ENCODE measurements around the gene ARL6IP4. TPM values are rescaled to one million over a fixed set of nuclear protein-coding genes. Genes with fewer than 3 reads are reported as not detected.

The ARL6IP4 gene
- total RNA-seq, 2 experiments from 2014 or later = 228 to 263 TPM

DNA sequence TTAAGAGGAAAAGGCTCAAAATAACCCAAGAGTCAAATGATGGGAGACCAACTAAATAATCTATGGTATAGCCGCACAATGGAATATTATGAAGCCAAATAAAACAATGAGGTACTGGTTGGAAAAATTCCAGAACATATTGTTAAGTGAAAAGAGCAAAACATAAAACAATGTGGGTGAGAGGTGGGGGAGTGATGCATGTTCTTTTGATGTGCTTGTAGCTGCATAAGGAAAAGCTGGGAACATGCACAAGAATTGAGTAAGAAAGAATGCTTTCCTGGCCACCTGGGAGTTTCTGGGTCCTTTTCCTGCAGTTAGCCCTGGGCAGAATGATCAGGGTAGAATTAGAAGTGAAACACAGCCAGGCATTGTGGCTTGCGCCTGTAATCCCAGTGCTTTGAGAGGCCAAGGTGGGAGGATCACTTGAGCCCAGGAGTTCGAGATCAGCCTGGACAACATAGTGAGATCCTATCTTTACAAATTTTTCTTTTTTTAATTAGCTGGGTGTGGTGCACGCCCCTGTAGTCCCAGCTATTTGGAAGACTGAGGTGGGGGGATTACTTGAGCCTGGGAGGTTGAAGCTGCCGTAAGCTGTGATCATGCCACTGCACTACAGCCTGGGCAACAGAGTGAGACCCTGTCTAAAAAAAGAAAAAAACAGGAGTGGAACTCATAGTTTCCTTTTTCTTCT, 22.1 kb upstream of the ARL6IP4 start:
- H3K4me2 ChIP-seq (ENCODE audit: low read length) = no peak overlapping the region
- no peaks in the 10 kb centered on the region for H3K9me2 ChIP-seq (ENCODE audit: insufficient read depth, low read length)
- BruUV-seq (replicated peaks) = no TSS peak
- CTCF ChIA-PET (ENCODE audit: unreplicated experiment) = no interaction called here
- no peak overlapping the region for H3K27ac ChIP-seq (ENCODE audit: low read depth, low read length, poor library complexity, severe bottlenecking)
- H3K36me3 ChIP-seq (ENCODE audit: insufficient read depth, low read length) = no peaks in the 10 kb centered on the region
- no peaks in the 10 kb centered on the region for H3K9me3 ChIP-seq (ENCODE audit: low read length)
- peaks cover 3% of the 10 kb centered on the region for H3K4me1 ChIP-seq (ENCODE audit: insufficient read depth, low read length, poor library complexity, severe bottlenecking)
- H3K4me3 ChIP-seq (ENCODE audit: low read depth, low read length, poor library complexity, severe bottlenecking) = no peak overlapping the region
- POLR2A ChIA-PET = no interaction called here
- TF ChIP-seq EZH2phosphoT487 (IDR thresholded peaks at IDR 0.05; ENCODE audit: borderline replicate concordance, low read depth, low read length) (no peak), CTCF (conservative IDR thresholded peaks at IDR 0.05; ENCODE audit: low read length) (no peak)
- H3K79me2 ChIP-seq (ENCODE audit: insufficient read depth, low read depth, low read length) = no peaks in the 10 kb centered on the region
- H2AFZ ChIP-seq (ENCODE audit: low read length) = no peak overlapping the region
- DNase-seq (ENCODE audit: low spot score) = no peak
- no peaks in the 10 kb centered on the region for H4K20me1 ChIP-seq (ENCODE audit: insufficient read depth, low read length)
- intact Hi-C loops (cut with micrococcal nuclease; ENCODE audit: unreplicated experiment) = no loop called here

GRCh38 chr12:122959566-122960192, 20.8 kb upstream of the ARL6IP4 start:
- H3K79me2 ChIP-seq (ENCODE audit: insufficient read depth, low read depth, low read length) = no peaks in the 10 kb centered on the region
- no peaks in the 10 kb centered on the region for H3K36me3 ChIP-seq (ENCODE audit: insufficient read depth, low read length)
- no peak overlapping the region for H3K4me2 ChIP-seq (ENCODE audit: low read length)
- BruUV-seq (replicated peaks) = no TSS peak
- H3K27ac ChIP-seq (ENCODE audit: low read depth, low read length, poor library complexity, severe bottlenecking) = no peak overlapping the region
- DNase-seq (ENCODE audit: low spot score) = no peak
- peaks cover 3% of the 10 kb centered on the region for H3K4me1 ChIP-seq (ENCODE audit: insufficient read depth, low read length, poor library complexity, severe bottlenecking)
- H4K20me1 ChIP-seq (ENCODE audit: insufficient read depth, low read length) = no peaks in the 10 kb centered on the region
- H2AFZ ChIP-seq (ENCODE audit: low read length) = no peak overlapping the region
- H3K9me3 ChIP-seq (ENCODE audit: low read length) = no peaks in the 10 kb centered on the region
- intact Hi-C loops (cut with micrococcal nuclease; ENCODE audit: unreplicated experiment) = no loop called here
- no peak for TF ChIP-seq EZH2phosphoT487 (IDR thresholded peaks at IDR 0.05; ENCODE audit: borderline replicate concordance, low read depth, low read length)
- no peak for TF ChIP-seq CTCF (conservative IDR thresholded peaks at IDR 0.05; ENCODE audit: low read length)
- POLR2A ChIA-PET = no interaction called here
- no peak overlapping the region for H3K4me3 ChIP-seq (ENCODE audit: low read depth, low read length, poor library complexity, severe bottlenecking)
- CTCF ChIA-PET (ENCODE audit: unreplicated experiment) = interaction anchor here (0.6 kb wide), 1 partner anchor 22 kb away, joined by 4 read pairs; no protein-coding TSS in a partner anchor
- H3K9me2 ChIP-seq (ENCODE audit: insufficient read depth, low read length) = no peaks in the 10 kb centered on the region

GRCh38 chr12:122960193-122960569, 20.3 kb upstream of the ARL6IP4 start:
- BruUV-seq (replicated peaks) = no TSS peak
- H3K4me1 ChIP-seq (ENCODE audit: insufficient read depth, low read length, poor library complexity, severe bottlenecking) = peaks cover 3% of the 10 kb centered on the region
- DNase-seq (ENCODE audit: low spot score) = no peak
- ChIA-PET CTCF (ENCODE audit: unreplicated experiment) (no interaction called here), POLR2A (no interaction called here)
- no peak overlapping the region for H3K4me3 ChIP-seq (ENCODE audit: low read depth, low read length, poor library complexity, severe bottlenecking)
- H2AFZ ChIP-seq (ENCODE audit: low read length) = no peak overlapping the region
- H3K9me3 ChIP-seq (ENCODE audit: low read length) = no peaks in the 10 kb centered on the region
- TF ChIP-seq EZH2phosphoT487 (IDR thresholded peaks at IDR 0.05; ENCODE audit: borderline replicate concordance, low read depth, low read length) (no peak), CTCF (conservative IDR thresholded peaks at IDR 0.05; ENCODE audit: low read length) (no peak)
- H3K79me2 ChIP-seq (ENCODE audit: insufficient read depth, low read depth, low read length) = no peaks in the 10 kb centered on the region
- intact Hi-C loops (cut with micrococcal nuclease; ENCODE audit: unreplicated experiment) = no loop called here
- H3K4me2 ChIP-seq (ENCODE audit: low read length) = no peak overlapping the region
- no peaks in the 10 kb centered on the region for H3K9me2 ChIP-seq (ENCODE audit: insufficient read depth, low read length)
- H3K27ac ChIP-seq (ENCODE audit: low read depth, low read length, poor library complexity, severe bottlenecking) = no peak overlapping the region
- no peaks in the 10 kb centered on the region for H3K36me3 ChIP-seq (ENCODE audit: insufficient read depth, low read length)
- no peaks in the 10 kb centered on the region for H4K20me1 ChIP-seq (ENCODE audit: insufficient read depth, low read length)

Measured in OCI-LY7 (cell line).